SH-SY5Y (cell line): ENCODE measurements around the gene MAPT.

Experiments
- GATA2 ChIP-seq: IDR thresholded peaks from 2 replicates; pipeline ENCODE4 v1.6.1; 2011; ENCODE audit warnings: mild to moderate bottlenecking, low read depth, low read length
- GATA3 ChIP-seq: IDR thresholded peaks from 2 replicates; pipeline ENCODE4 v1.6.1; 2011; ENCODE audit warnings: low read depth, mild to moderate bottlenecking, low read length, moderate library complexity

DNA sequence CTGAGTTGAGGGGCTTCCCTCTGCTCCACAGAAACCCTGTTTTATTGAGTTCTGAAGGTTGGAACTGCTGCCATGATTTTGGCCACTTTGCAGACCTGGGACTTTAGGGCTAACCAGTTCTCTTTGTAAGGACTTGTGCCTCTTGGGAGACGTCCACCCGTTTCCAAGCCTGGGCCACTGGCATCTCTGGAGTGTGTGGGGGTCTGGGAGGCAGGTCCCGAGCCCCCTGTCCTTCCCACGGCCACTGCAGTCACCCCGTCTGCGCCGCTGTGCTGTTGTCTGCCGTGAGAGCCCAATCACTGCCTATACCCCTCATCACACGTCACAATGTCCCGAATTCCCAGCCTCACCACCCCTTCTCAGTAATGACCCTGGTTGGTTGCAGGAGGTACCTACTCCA is 130.7 kb downstream of the MAPT start:
- TF ChIP-seq GATA3 (no peak), GATA2 (no peak)
